ENCODE measurements around the gene FXYD5.

DNA sequence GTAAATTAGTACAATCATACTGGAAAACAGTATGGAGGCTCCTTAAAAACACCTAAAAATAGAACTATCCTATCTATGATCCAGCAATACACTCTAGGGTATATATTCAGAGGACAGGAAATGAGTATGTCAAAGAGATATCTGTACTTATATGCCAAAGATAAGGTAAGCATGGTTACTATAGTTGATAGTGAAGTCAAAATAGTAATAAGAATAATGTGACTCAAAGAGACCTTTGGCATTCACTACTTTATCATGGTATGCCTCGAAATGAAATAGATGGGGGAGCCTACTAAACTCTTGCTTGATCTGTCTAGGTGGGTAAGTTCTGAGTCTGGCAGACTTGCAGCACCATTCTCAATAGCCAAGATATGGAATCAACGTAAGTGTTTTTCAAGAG lies 30.3 kb downstream of the FXYD5 start:
- TF ChIP-seq POLR2AphosphoS5 (IDR thresholded peaks at IDR 0.05) (no peak), RAD21 (conservative IDR thresholded peaks at IDR 0.05) (no peak), EZH2 (IDR thresholded peaks at IDR 0.05; ENCODE audit: borderline replicate concordance, insufficient read depth, low read length, poor library complexity, severe bottlenecking) (no peak), MXI1 (conservative IDR thresholded peaks at IDR 0.05; ENCODE audit: poor library complexity, severe bottlenecking) (no peak), EP300 (conservative IDR thresholded peaks at IDR 0.05; ENCODE audit: poor library complexity, severe bottlenecking) (no peak)
- TF ChIP-seq, protein P1, sequence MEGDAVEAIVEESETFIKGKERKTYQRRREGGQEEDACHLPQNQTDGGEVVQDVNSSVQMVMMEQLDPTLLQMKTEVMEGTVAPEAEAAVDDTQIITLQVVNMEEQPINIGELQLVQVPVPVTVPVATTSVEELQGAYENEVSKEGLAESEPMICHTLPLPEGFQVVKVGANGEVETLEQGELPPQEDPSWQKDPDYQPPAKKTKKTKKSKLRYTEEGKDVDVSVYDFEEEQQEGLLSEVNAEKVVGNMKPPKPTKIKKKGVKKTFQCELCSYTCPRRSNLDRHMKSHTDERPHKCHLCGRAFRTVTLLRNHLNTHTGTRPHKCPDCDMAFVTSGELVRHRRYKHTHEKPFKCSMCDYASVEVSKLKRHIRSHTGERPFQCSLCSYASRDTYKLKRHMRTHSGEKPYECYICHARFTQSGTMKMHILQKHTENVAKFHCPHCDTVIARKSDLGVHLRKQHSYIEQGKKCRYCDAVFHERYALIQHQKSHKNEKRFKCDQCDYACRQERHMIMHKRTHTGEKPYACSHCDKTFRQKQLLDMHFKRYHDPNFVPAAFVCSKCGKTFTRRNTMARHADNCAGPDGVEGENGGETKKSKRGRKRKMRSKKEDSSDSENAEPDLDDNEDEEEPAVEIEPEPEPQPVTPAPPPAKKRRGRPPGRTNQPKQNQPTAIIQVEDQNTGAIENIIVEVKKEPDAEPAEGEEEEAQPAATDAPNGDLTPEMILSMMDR (IDR thresholded peaks at IDR 0.05; ENCODE audit: poor library complexity, severe bottlenecking) = no peak
